Measurements from ENCODE around the gene TMEM52. TPM values are rescaled to one million over a fixed set of nuclear protein-coding genes. Genes with fewer than 3 reads are reported as not detected.

Gene TMEM52
- total RNA-seq, 5 donors from 2014 or later (not counting 1 experiment from before 2014, with no cell fraction given): 0.28 to 0.93 (median 0.69) TPM; not detected in 2

DNA sequence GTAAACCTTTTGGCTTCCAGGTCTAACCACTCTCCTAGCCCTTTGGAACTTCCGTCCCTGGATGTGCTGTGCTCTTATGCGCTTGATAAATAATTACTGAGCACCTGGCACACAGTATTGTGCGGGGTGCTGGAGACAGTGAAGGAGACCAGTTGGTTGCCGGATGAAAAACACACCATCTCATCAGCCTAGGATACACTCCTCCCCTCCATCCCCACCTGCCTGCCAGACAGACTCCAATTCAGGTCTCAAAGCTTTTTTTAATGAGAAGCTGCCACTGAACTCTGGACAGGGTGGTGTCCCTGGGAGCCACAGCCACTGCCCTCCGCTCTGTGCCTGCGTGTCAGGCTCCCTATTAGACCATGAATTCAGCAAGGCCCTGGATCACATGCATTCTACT is 37.4 kb downstream of the TMEM52 start:
- DNase-seq (no peak), ATAC-seq (replicated peaks in 1 of 4) (peak in 1 of 4 experiments; percentile 18)
- H3K27ac ChIP-seq (ENCODE audit: low read length): no peak overlapping the region

DNA sequence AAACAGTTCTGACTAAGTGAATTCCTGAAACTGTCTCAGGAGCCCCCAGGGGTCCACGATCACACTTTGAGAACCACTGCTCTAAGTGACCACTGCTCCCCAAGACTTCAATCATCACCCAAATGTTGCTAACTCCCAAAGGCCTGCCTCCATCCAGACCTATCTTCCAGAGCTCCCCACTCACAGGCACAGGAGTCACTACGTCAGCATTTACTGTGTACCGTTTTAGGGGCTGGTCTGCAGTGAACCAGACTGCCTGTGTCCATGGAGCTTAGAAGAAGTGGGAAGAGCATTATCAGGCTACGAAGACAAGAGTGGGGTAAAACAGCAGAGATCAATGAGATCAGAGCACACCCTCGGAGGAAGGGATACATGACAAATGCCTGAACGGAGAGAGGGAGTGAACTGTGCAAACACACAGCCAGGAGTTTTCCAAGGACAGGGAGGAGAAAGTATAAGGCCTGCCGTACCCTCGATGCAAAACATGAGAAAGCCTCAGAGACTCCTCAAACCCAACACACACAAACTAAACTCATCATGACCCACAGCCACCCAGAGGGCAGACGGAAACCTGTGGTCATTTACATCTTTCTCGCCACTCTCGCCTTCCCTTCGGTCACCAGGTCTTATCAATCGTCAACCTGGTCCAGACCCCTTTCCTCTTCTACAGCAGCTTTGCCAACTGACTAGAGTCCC is 38.3 kb downstream of the TMEM52 start:
- peaks cover 0 to 20% of the 10 kb centered on the region in 2 donors for H3K36me3 ChIP-seq (ENCODE audit: control insufficient read depth in 2 of 2, extremely low read depth in 1 of 2, insufficient read depth in 1 of 2, low read length in 1 of 2)
- no peak overlapping the region for H3K27ac ChIP-seq (ENCODE audit: low read length)
- Mint-ChIP-seq H3K36me3 (peaks cover 18% of the 10 kb centered on the region), H3K4me3 (peak overlapping the region in 2 of 3 donors; percentile 18 to 58), H3K9me3 (no peaks in the 10 kb centered on the region), H3K4me1 (peaks cover 77 to 80% (median 79%) of the 10 kb centered on the region in 3 donors), H3K27ac (no peak overlapping the region), H3K27me3 (no peaks in the 10 kb centered on the region)
- H3K4me1 ChIP-seq (ENCODE audit: control insufficient read depth in 1 of 2, extremely low read depth in 1 of 2, insufficient read depth in 2 of 2, low read length in 2 of 2): peaks cover 8 to 85% of the 10 kb centered on the region in 2 experiments
- no peaks in the 10 kb centered on the region for H3K9me3 ChIP-seq
- no peaks in the 10 kb centered on the region for H3K27me3 ChIP-seq (replicated peaks in 1 of 2; ENCODE audit: control insufficient read depth in 2 of 2, extremely low read depth in 1 of 2, insufficient read depth in 2 of 2, low read length in 1 of 2)
- ATAC-seq (replicated peaks in 1 of 4) (no peak), DNase-seq (no peak)
- 90% methylated on average over 6 of the region's 13 CpGs for WGBS (ENCODE audit: insufficient coverage)
- no peak overlapping the region for H3K4me3 ChIP-seq (ENCODE audit: control insufficient read depth in 1 of 2, extremely low read depth in 1 of 2, low read length in 1 of 2)
- ChIA-PET POLR2A (interaction anchor here in 1 of 2 donors (0.6 kb wide), 1 partner anchor 21 kb away, joined by 5 read pairs; no protein-coding TSS in a partner anchor), CTCF (no interaction called here)

More for the DNA sequence above, 37.4 kb downstream of the TMEM52 start:
- Histone ChIP-seq H3K4me1 (ENCODE audit: control insufficient read depth in 1 of 2, extremely low read depth in 1 of 2, insufficient read depth in 2 of 2, low read length in 2 of 2) (peaks cover 11 to 83% of the 10 kb centered on the region in 2 experiments), H3K27me3 (replicated peaks in 1 of 2; ENCODE audit: control insufficient read depth in 2 of 2, extremely low read depth in 1 of 2, insufficient read depth in 2 of 2, low read length in 1 of 2) (no peaks in the 10 kb centered on the region), H3K4me3 (ENCODE audit: control insufficient read depth in 1 of 2, extremely low read depth in 1 of 2, low read length in 1 of 2) (no peak overlapping the region), H3K36me3 (ENCODE audit: control insufficient read depth in 2 of 2, extremely low read depth in 1 of 2, insufficient read depth in 1 of 2, low read length in 1 of 2) (peaks cover 0 to 10% of the 10 kb centered on the region in 2 donors), H3K9me3 (no peaks in the 10 kb centered on the region)
- no peaks in the 10 kb centered on the region for H3K27me3 Mint-ChIP-seq
- ChIA-PET CTCF (interaction anchor here in 1 of 2 donors (0.7 kb wide), 1 partner anchor 33 kb away, joined by 6 read pairs; the partner anchor contains the start of gene CALML6), POLR2A (no interaction called here)
- 95% methylated on average over 4 of the region's 6 CpGs for WGBS (ENCODE audit: insufficient coverage)
- H3K4me1 Mint-ChIP-seq: peaks cover 75% of the 10 kb centered on the region in 3 donors
- H3K36me3 Mint-ChIP-seq: peaks cover 10% of the 10 kb centered on the region
- peak overlapping the region in 2 of 3 donors; percentile 31 to 58 for H3K4me3 Mint-ChIP-seq
- no peaks in the 10 kb centered on the region for H3K9me3 Mint-ChIP-seq
- peak overlapping the region in 1 of 2 donors; percentile 8 for H3K27ac Mint-ChIP-seq

DNA sequence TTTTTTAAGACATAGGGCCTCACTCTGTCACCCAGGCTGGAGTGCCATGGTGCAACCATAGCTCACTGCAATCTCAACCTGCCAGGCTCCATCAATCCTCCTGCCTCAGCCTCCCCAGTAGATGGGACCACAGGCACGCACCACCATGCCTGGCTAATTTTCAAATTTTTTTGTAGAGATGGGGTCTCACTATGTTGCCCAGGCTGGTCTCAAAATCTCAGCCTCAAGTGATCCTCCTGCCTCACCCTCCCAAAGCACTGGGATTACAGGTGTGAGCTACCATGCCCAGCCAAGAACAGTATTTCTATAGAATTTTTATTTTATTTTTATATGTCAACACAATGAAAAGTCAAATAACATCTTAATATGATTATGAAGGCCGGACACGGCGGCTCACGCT is 39.1 kb downstream of the TMEM52 start:
- Mint-ChIP-seq H3K27me3 (no peaks in the 10 kb centered on the region), H3K36me3 (peaks cover 23% of the 10 kb centered on the region), H3K9me3 (no peaks in the 10 kb centered on the region), H3K4me1 (peaks cover 85 to 88% (median 87%) of the 10 kb centered on the region in 3 donors), H3K4me3 (no peak overlapping the region), H3K27ac (no peak overlapping the region)
- Histone ChIP-seq H3K4me1 (ENCODE audit: control insufficient read depth in 1 of 2, extremely low read depth in 1 of 2, insufficient read depth in 2 of 2, low read length in 2 of 2) (peaks cover 8 to 86% of the 10 kb centered on the region in 2 experiments), H3K4me3 (ENCODE audit: control insufficient read depth in 1 of 2, extremely low read depth in 1 of 2, low read length in 1 of 2) (no peak overlapping the region), H3K27ac (ENCODE audit: low read length) (no peak overlapping the region), H3K36me3 (ENCODE audit: control insufficient read depth in 2 of 2, extremely low read depth in 1 of 2, insufficient read depth in 1 of 2, low read length in 1 of 2) (peaks cover 0 to 27% of the 10 kb centered on the region in 2 donors), H3K9me3 (no peaks in the 10 kb centered on the region), H3K27me3 (replicated peaks in 1 of 2; ENCODE audit: control insufficient read depth in 2 of 2, extremely low read depth in 1 of 2, insufficient read depth in 2 of 2, low read length in 1 of 2) (no peaks in the 10 kb centered on the region)
- ChIA-PET CTCF (no interaction called here), POLR2A (interaction anchor here in 1 of 2 donors (0.6 kb wide), 1 partner anchor 80 kb away, joined by 3 read pairs; no protein-coding TSS in a partner anchor)
- no CpG with 5 or more reads among the region's 5 CpGs for WGBS (ENCODE audit: insufficient coverage)
- ATAC-seq (replicated peaks in 1 of 4): no peak
- DNase-seq: no peak

DNA sequence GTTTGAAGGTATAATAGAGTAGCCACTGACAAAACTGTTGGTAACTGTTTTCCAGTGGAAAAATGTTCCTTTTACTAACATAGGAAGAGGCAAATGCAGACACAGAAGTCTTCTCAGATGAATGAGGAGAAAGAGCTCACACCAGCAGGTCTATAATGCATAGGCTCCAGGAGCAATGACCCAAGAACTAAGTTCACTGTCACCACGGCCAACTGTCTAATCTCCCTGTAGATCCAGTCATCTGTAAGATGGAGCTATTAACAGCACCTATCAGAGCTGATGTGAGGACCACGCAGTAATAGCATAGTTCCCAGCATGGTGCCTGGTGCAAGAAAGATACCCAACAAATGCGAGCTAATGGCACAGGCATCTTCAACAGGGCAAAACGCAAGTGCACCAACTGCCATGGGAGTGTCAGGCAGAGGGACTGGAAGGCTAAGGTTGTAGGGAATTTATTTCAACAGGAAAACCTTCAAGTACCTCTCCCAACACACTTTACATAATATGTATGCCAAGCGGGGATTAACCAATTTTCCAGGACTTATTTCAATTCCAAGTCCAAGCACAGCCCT is 41.1 kb downstream of the TMEM52 start:
- ChIA-PET POLR2A (interaction anchor here in 1 of 2 donors (0.6 kb wide), 1 partner anchor 10 kb away, joined by 3 read pairs; no protein-coding TSS in a partner anchor), CTCF (interaction anchor here in 1 of 2 donors (0.8 kb wide), 1 partner anchor 19 kb away, joined by 3 read pairs; no protein-coding TSS in a partner anchor)
- Mint-ChIP-seq H3K36me3 (peaks cover 23% of the 10 kb centered on the region), H3K9me3 (no peaks in the 10 kb centered on the region), H3K27ac (no peak overlapping the region), H3K4me1 (peaks cover 80 to 87% (median 86%) of the 10 kb centered on the region in 3 donors), H3K27me3 (no peaks in the 10 kb centered on the region), H3K4me3 (peak overlapping the region in 1 of 3 donors; percentile 6)
- peaks cover 7 to 87% of the 10 kb centered on the region in 2 experiments for H3K4me1 ChIP-seq (ENCODE audit: control insufficient read depth in 1 of 2, extremely low read depth in 1 of 2, insufficient read depth in 2 of 2, low read length in 2 of 2)
- H3K9me3 ChIP-seq: no peaks in the 10 kb centered on the region
- H3K27me3 ChIP-seq (replicated peaks in 1 of 2; ENCODE audit: control insufficient read depth in 2 of 2, extremely low read depth in 1 of 2, insufficient read depth in 2 of 2, low read length in 1 of 2): no peaks in the 10 kb centered on the region
- peaks cover 0 to 42% of the 10 kb centered on the region in 2 donors for H3K36me3 ChIP-seq (ENCODE audit: control insufficient read depth in 2 of 2, extremely low read depth in 1 of 2, insufficient read depth in 1 of 2, low read length in 1 of 2)
- 86% methylated on average over 3 of the region's 5 CpGs for WGBS (ENCODE audit: insufficient coverage)
- DNase-seq (no peak), ATAC-seq (replicated peaks in 1 of 4) (no peak)
- no peak overlapping the region for H3K4me3 ChIP-seq (ENCODE audit: control insufficient read depth in 1 of 2, extremely low read depth in 1 of 2, low read length in 1 of 2)
- no peak overlapping the region for H3K27ac ChIP-seq (ENCODE audit: low read length)

DNA sequence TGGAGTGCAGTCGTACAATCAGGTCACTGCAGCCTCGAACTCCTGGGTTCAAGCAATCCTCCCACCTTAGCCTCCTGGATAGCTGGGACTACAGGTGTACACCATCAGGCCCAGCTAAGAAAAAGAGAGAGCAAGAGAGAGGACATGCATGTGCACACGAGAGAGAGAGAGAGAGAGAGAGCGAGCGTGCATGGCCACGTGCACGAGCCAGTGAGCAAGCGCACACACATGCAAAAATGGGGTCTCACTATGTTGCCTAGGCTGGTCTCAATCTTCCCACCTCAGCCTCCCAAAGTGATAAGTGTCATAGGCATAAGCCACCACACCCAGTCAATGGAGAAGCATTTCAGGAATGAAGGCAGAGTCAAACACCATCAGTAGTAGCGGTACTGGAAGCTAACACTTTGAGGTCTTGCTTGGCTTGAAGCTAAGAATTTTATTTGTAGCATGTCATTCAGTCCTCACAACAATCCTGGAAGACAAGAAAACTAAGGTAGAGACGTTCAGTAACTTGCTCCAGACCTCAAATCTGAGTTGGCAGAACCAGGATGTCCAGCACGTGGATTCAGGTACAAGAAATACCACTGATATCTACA is 42.6 kb downstream of the TMEM52 start:
- H3K4me3 ChIP-seq (ENCODE audit: control insufficient read depth in 1 of 2, extremely low read depth in 1 of 2, low read length in 1 of 2): no peak overlapping the region
- H3K9me3 ChIP-seq: no peaks in the 10 kb centered on the region
- peaks cover 0 to 47% of the 10 kb centered on the region in 2 donors for H3K36me3 ChIP-seq (ENCODE audit: control insufficient read depth in 2 of 2, extremely low read depth in 1 of 2, insufficient read depth in 1 of 2, low read length in 1 of 2)
- peak overlapping the region in 2 of 3 donors; percentile 39 to 64 for H3K4me3 Mint-ChIP-seq
- H3K27me3 ChIP-seq (replicated peaks in 1 of 2; ENCODE audit: control insufficient read depth in 2 of 2, extremely low read depth in 1 of 2, insufficient read depth in 2 of 2, low read length in 1 of 2): no peaks in the 10 kb centered on the region
- peak overlapping the region; percentile 1 to 69 for H3K27ac Mint-ChIP-seq
- H3K27me3 Mint-ChIP-seq: no peaks in the 10 kb centered on the region
- CTCF ChIA-PET: interaction anchor here in 1 of 2 donors (0.6 kb wide), 1 partner anchor 31 kb away, joined by 4 read pairs; no protein-coding TSS in a partner anchor
- no peak overlapping the region for H3K27ac ChIP-seq (ENCODE audit: low read length)
- peaks cover 7 to 88% of the 10 kb centered on the region in 2 experiments for H3K4me1 ChIP-seq (ENCODE audit: control insufficient read depth in 1 of 2, extremely low read depth in 1 of 2, insufficient read depth in 2 of 2, low read length in 2 of 2)
- peaks cover 80 to 90% (median 87%) of the 10 kb centered on the region in 3 donors for H3K4me1 Mint-ChIP-seq
- DNase-seq (no peak), ATAC-seq (replicated peaks in 1 of 4) (no peak)
- POLR2A ChIA-PET: interaction anchor here in 1 of 2 donors (0.7 kb wide), 1 partner anchor 46 kb away, joined by 7 read pairs; no protein-coding TSS in a partner anchor
- WGBS (ENCODE audit: insufficient coverage): 100% methylated on average over 1 of the region's 11 CpGs
- H3K36me3 Mint-ChIP-seq: peaks cover 29% of the 10 kb centered on the region
- H3K9me3 Mint-ChIP-seq: no peaks in the 10 kb centered on the region

DNA sequence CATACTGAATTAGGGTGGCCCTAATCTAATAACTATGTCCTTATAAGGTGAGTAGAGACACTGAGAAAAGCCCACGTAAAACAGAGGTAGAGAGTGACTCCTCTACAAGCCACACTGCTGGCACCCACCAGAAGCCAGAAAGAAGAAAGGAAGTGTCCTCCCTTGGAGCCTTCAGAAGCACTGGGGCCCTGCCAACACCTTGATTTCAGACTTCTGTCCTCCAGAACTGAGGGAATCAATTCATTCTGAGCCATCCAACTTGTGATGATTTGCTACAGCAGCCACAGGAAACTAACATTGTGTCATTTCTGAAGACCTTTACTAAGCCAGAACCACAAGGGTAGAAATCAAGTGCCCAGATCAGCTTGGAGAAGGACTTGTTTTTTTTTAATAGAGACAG is 43.1 kb downstream of the TMEM52 start:
- no peak for ATAC-seq (replicated peaks in 1 of 4)
- no peaks in the 10 kb centered on the region for H3K9me3 Mint-ChIP-seq
- peaks cover 80 to 90% (median 87%) of the 10 kb centered on the region in 3 donors for H3K4me1 Mint-ChIP-seq
- Histone ChIP-seq H3K4me3 (ENCODE audit: control insufficient read depth in 1 of 2, extremely low read depth in 1 of 2, low read length in 1 of 2) (no peak overlapping the region), H3K27me3 (replicated peaks in 1 of 2; ENCODE audit: control insufficient read depth in 2 of 2, extremely low read depth in 1 of 2, insufficient read depth in 2 of 2, low read length in 1 of 2) (no peaks in the 10 kb centered on the region), H3K36me3 (ENCODE audit: control insufficient read depth in 2 of 2, extremely low read depth in 1 of 2, insufficient read depth in 1 of 2, low read length in 1 of 2) (peaks cover 0 to 47% of the 10 kb centered on the region in 2 donors), H3K27ac (ENCODE audit: low read length) (no peak overlapping the region), H3K9me3 (no peaks in the 10 kb centered on the region), H3K4me1 (ENCODE audit: control insufficient read depth in 1 of 2, extremely low read depth in 1 of 2, insufficient read depth in 2 of 2, low read length in 2 of 2) (peaks cover 7 to 88% of the 10 kb centered on the region in 2 experiments)
- WGBS (ENCODE audit: insufficient coverage): 80% methylated on average over 1 of the region's 1 CpG
- peaks cover 26% of the 10 kb centered on the region for H3K36me3 Mint-ChIP-seq
- H3K27ac Mint-ChIP-seq: peak overlapping the region in 1 of 2 donors; percentile 69
- DNase-seq: no peak
- ChIA-PET POLR2A (no interaction called here), CTCF (interaction anchor here in 1 of 2 donors (0.6 kb wide), 1 partner anchor 32 kb away, joined by 4 read pairs; no protein-coding TSS in a partner anchor)
- peak overlapping the region; percentile 11 to 64 (median 28) for H3K4me3 Mint-ChIP-seq
- no peaks in the 10 kb centered on the region for H3K27me3 Mint-ChIP-seq
